A673 (cell line): Measurements from ENCODE around the gene SRD5A1. TPM values are rescaled to one million over a fixed set of nuclear protein-coding genes. Genes with fewer than 3 reads are reported as not detected.
A peak's percentile ranks its signal among the peaks of the same experiment; 100 is the strongest.

ENCODE experiments used
- BruUV-seq: library from RNA; stranded (reverse); fragments of 400-500 nt; replicated peaks from 2 replicates; lab custom pipeline; 2021; lab: Mats Ljungman, UMichigan
- CTCF ChIA-PET: fragments of 300-600 bp; sonication (Branson Sonifier 250); formaldehyde crosslinking; loops from one replicate; lab custom pipeline; 2022; ENCODE audit warnings: antibody characterized with exemption; lab: Charles Lee
- POLR2A ChIA-PET: fragments of 300-600 bp; sonication (Branson Sonifier 250); formaldehyde crosslinking; loops from one replicate; lab custom pipeline; 2022; ENCODE audit warnings: antibody characterized with exemption; ENCODE audit not compliant: low non-redundant PET; lab: Charles Lee
- DNase-seq: peaks from one replicate; pipeline ENCODE4 v3.0.0-alpha.2; 2015; ENCODE audit warnings: low spot score
- H3K27ac ChIP-seq: fragments of 200-600 bp; sonication (generic); 2 replicates; pipeline ENCODE4 v1.5.1; 2016; ENCODE audit warnings: mixed run types, low read depth, mild to moderate bottlenecking, mixed read lengths, antibody characterized with exemption, low read length; ENCODE audit not compliant: poor library complexity, severe bottlenecking
- H3K27me3 ChIP-seq: fragments of 200-600 bp; sonication (generic); replicated peaks from 2 replicates; pipeline ENCODE4 v1.6.1; 2017; ENCODE audit warnings: mixed run types, low read depth, mild to moderate bottlenecking, mixed read lengths, antibody characterized with exemption, low read length; ENCODE audit not compliant: insufficient read depth, poor library complexity
- H3K36me3 ChIP-seq: fragments of 200-600 bp; sonication (generic); 2 replicates; pipeline ENCODE4 v1.6.1; 2016; ENCODE audit warnings: mixed run types, mild to moderate bottlenecking, mixed read lengths, antibody characterized with exemption, low read length; ENCODE audit not compliant: insufficient read depth, poor library complexity, severe bottlenecking
- H3K4me1 ChIP-seq: fragments of 200-600 bp; sonication (generic); 2 replicates; pipeline ENCODE4 v1.6.1; 2017; ENCODE audit warnings: mixed run types, mild to moderate bottlenecking, mixed read lengths, antibody characterized with exemption, low read length; ENCODE audit not compliant: insufficient read depth, poor library complexity, severe bottlenecking
- H3K4me3 ChIP-seq: fragments of 200-600 bp; sonication (generic); 2 replicates; pipeline ENCODE4 v1.5.1; 2016; ENCODE audit warnings: low read depth, mixed run types, mild to moderate bottlenecking, mixed read lengths, low read length; ENCODE audit not compliant: poor library complexity, severe bottlenecking
- H3K9me3 ChIP-seq: fragments of 200-600 bp; sonication (generic); 2 replicates; pipeline ENCODE4 v1.6.1; 2016; ENCODE audit warnings: mixed run types, low read depth, mild to moderate bottlenecking, mixed read lengths, antibody characterized with exemption, low read length; ENCODE audit not compliant: poor library complexity, severe bottlenecking
- CTCF ChIP-seq: fragments of 300-800, 200-600 bp; sonication (generic); conservative IDR thresholded peaks from 2 replicates; pipeline ENCODE4 v1.5.1; 2017; ENCODE audit warnings: low read depth, mild to moderate bottlenecking, antibody characterized with exemption, low read length, moderate library complexity, mixed read lengths
- EZH2 ChIP-seq: fragments of 200-600 bp; sonication (generic); IDR thresholded peaks from 2 replicates; pipeline ENCODE4 v1.6.1; 2017; ENCODE audit warnings: borderline replicate concordance, low read depth, mild to moderate bottlenecking, mixed read lengths, antibody characterized with exemption, low read length; ENCODE audit not compliant: poor library complexity, severe bottlenecking
- intact Hi-C: fragments of 100-400 bp; cut with micrococcal nuclease; formaldehyde crosslinking; loops from one replicate; pipeline ENCODE4 v1.10.0; 2022; ENCODE audit not compliant: unreplicated experiment
- total RNA-seq: library from RNA; stranded (reverse); gene quantifications from 2 replicates; pipeline ENCODE4 v1.2.3, GENCODE V29; 2021

Gene SRD5A1
- total RNA-seq, 1 experiment from 2014 or later = 32.0 TPM

- peak; percentile 31 for DNase-seq
- CTCF ChIA-PET = no interaction called here
- peaks cover 2% of the 10 kb centered on the region for H3K36me3 ChIP-seq
- peak overlapping the region; percentile 80 for H3K4me3 ChIP-seq
- TF ChIP-seq CTCF (no peak), EZH2 (no peak)
- H3K27ac ChIP-seq = peak overlapping the region; percentile 67
- BruUV-seq = no TSS peak
- POLR2A ChIA-PET = no interaction called here
- no peaks in the 10 kb centered on the region for H3K9me3 ChIP-seq
- intact Hi-C loops = no loop called here
- H3K4me1 ChIP-seq = peaks cover 8% of the 10 kb centered on the region
- H3K27me3 ChIP-seq = no peaks in the 10 kb centered on the region
Measured at GRCh38 chr5:6714226-6715041, 81.2 kb downstream of the SRD5A1 start.

DNA sequence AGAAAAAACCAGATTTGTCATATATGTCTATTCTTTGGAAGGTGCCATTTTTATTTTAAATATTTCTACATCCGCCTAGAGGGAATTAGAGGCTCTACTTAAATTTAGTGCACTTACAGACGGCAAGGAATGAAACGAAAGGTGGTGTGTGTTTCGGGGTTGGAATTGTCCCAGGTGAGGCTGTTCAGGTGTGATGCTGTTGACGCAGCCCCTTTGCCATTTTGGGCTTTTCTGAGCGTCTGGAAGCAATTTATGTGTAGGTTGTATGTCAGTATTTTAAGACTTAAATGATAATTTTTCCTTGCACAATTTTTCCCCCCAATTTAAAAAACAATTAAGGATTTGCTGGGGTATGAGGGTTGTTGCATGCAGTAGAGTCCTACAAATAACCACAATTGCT is 82.0 kb downstream of the SRD5A1 start:
- BruUV-seq = no TSS peak

DNA sequence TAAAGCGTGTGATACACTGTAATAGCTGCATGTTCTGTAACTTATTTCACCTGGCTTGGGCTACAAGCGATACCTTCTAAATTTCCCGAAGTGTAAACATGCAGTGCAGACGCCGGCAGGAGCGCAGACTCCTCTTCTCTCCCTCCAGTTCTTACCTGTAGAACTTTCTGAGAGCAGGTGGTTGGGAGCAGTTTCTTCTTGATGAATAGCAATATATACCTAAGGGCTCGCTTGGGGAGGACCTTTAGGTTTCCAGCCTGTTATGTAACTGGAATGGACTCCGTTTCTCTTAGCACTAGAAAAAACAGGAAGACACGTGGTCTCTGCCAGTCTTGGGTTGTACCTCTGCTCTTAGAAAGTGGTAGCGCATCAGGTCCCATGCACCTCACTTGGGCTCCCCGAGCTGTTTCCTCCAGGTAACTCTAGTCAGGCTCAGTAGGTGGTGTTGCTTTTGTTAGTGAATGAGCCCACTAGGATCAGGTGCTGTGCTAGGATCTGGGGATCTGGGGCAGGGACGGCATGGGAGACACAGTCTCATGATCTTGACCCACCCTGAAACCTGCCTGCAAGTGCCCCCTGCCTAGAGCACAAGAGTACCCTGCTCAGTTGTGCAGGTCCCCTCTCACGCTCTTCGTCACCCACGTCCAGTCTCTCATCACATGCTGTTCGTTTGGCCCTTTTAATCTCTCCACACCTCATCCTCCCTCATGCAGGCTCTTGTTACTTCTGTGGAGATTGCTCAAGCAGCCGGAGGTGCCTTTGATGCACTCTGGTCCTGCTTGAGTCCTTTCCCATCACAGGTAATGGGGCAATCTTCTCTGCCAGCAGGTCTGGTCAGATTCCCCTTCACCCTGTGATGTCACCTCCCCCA is 82.8 kb downstream of the SRD5A1 start:
- peaks cover 2% of the 10 kb centered on the region for H3K36me3 ChIP-seq

More for the DNA sequence above, 82.0 kb downstream of the SRD5A1 start:
- POLR2A ChIA-PET = no interaction called here
- Histone ChIP-seq H3K4me1 (peaks cover 8% of the 10 kb centered on the region), H3K36me3 (peaks cover 2% of the 10 kb centered on the region), H3K9me3 (no peaks in the 10 kb centered on the region), H3K4me3 (peak overlapping the region; percentile 80), H3K27me3 (no peaks in the 10 kb centered on the region), H3K27ac (no peak overlapping the region)
- no peak for DNase-seq
- TF ChIP-seq CTCF (no peak), EZH2 (no peak)
- intact Hi-C loops = no loop called here
- CTCF ChIA-PET = no interaction called here

More for the DNA sequence above, 82.8 kb downstream of the SRD5A1 start:
- intact Hi-C loops = no loop called here
- DNase-seq = no peak
- Histone ChIP-seq H3K4me1 (peaks cover 8% of the 10 kb centered on the region), H3K27ac (no peak overlapping the region), H3K4me3 (peak overlapping the region; percentile 80), H3K27me3 (no peaks in the 10 kb centered on the region), H3K9me3 (no peaks in the 10 kb centered on the region)
- no TSS peak for BruUV-seq
- CTCF ChIA-PET = no interaction called here
- POLR2A ChIA-PET = no interaction called here
- TF ChIP-seq EZH2 (no peak), CTCF (no peak)
